ENCODE measurements around the gene MRPS21.
A peak's percentile ranks its signal among the peaks of the same experiment; 100 is the strongest.

The MRPS21 gene

GRCh38 chr1:150293433-150294253, at the start of gene MRPS21:
TSS of gene MRPS21 (plus strand) at chr1:150293861. CDS start at chr1:150294367, 506 bp downstream.
- DNase-seq (ENCODE audit: low spot score): peak; percentile 99

- peak; percentile 6 for DNase-seq (ENCODE audit: low spot score)
Observed at GRCh38 chr1:150249936-150250335, 43.7 kb upstream of the MRPS21 start.

GRCh38 chr1:150256198-150256553, 37.5 kb upstream of the MRPS21 start:
- DNase-seq (ENCODE audit: low spot score): no peak

GRCh38 chr1:150256554-150257341, 36.9 kb upstream of the MRPS21 start:
- no peak for DNase-seq (ENCODE audit: low spot score)

- no peak for DNase-seq (ENCODE audit: low spot score)
Observed at GRCh38 chr1:150257624-150258585, 35.8 kb upstream of the MRPS21 start, which contains the start of gene CA14. TSS of gene CA14 (plus strand) at chr1:150257774. CDS start at chr1:150258129, 355 bp downstream.

GRCh38 chr1:150259217-150259616, 34.4 kb upstream of the MRPS21 start:
- DNase-seq (ENCODE audit: low spot score): no peak

GRCh38 chr1:150259758-150260669, 33.6 kb upstream of the MRPS21 start:
- no peak for DNase-seq (ENCODE audit: low spot score)

GRCh38 chr1:150261367-150261766, 32.3 kb upstream of the MRPS21 start:
- no peak for DNase-seq (ENCODE audit: low spot score)

- DNase-seq (ENCODE audit: low spot score): peak; percentile 53
Observed at GRCh38 chr1:150262388-150263320, 31.0 kb upstream of the MRPS21 start.

- DNase-seq (ENCODE audit: low spot score): no peak
Observed at GRCh38 chr1:150263549-150263948, 30.1 kb upstream of the MRPS21 start.

- DNase-seq (ENCODE audit: low spot score): no peak
Observed at GRCh38 chr1:150267896-150268295, 25.8 kb upstream of the MRPS21 start.

- peak; percentile 57 for DNase-seq (ENCODE audit: low spot score)
Observed at GRCh38 chr1:150268340-150268704, 25.3 kb upstream of the MRPS21 start.

- DNase-seq (ENCODE audit: low spot score): peak; percentile 96
Observed at GRCh38 chr1:150268705-150269403, 24.8 kb upstream of the MRPS21 start, which contains the start of gene APH1A. TSS of gene APH1A (minus strand) at chr1:150269016. CDS start at chr1:150268810, 206 bp downstream.

GRCh38 chr1:150269451-150269850, 24.2 kb upstream of the MRPS21 start:
- DNase-seq (ENCODE audit: low spot score): no peak

GRCh38 chr1:150271291-150271959, 22.2 kb upstream of the MRPS21 start:
- DNase-seq (ENCODE audit: low spot score): no peak

- DNase-seq (ENCODE audit: low spot score): no peak
Observed at GRCh38 chr1:150273311-150273710, 20.4 kb upstream of the MRPS21 start.

GRCh38 chr1:150280138-150280707, 13.4 kb upstream of the MRPS21 start:
- DNase-seq (ENCODE audit: low spot score): no peak

- DNase-seq (ENCODE audit: low spot score): peak; percentile 86
Observed at GRCh38 chr1:150281221-150281757, 12.4 kb upstream of the MRPS21 start.
